Choroid plexus epithelial cell (primary cell): ENCODE measurements around the gene LRRC49.

Experiments
- DNase-seq: peaks from one replicate; pipeline ENCODE4 v3.0.0-alpha.2; 2010; ENCODE audit warnings: low read depth
- H3K4me3 ChIP-seq: 2 replicates; pipeline ENCODE4 v1.5.1; 2011; ENCODE audit warnings: low read depth, mild to moderate bottlenecking, control low read depth, low read length, moderate library complexity
- TF ChIP-seq, protein P1 (sequence below): conservative IDR thresholded peaks from 2 replicates; pipeline ENCODE4 v1.5.1; 2011; ENCODE audit warnings: low read depth, mild to moderate bottlenecking, control low read depth, inconsistent platforms, low read length, moderate library complexity

The LRRC49 gene

DNA sequence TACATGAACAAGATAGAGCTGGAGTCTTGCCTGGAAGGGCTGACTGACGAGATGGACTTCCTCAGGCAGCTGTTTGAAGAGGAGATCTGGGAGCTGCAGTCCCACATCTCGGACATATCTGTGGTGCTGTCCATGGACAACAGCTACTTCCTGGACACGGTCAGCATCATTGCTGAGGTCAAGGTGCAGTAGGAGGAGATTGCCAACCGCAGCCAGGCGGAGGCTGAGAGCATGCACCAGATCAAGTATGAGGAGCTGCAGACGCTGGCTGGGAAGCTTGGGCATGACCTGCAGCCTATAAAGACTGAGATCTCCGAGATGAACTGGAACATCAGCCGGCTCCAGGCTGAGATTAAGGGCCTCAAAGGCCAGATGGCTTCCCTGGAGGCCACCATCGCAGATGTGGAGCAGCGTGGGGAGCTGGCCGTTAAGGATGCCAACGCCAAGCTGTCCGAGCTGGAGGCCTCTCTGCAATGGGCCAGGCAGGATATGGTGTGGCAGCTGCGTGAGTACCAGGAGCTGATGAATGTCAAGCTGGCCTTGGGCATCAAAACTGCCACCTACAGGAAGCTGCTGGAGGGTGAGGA lies 33.2 kb upstream of the LRRC49 start:
- TF ChIP-seq, protein P1, sequence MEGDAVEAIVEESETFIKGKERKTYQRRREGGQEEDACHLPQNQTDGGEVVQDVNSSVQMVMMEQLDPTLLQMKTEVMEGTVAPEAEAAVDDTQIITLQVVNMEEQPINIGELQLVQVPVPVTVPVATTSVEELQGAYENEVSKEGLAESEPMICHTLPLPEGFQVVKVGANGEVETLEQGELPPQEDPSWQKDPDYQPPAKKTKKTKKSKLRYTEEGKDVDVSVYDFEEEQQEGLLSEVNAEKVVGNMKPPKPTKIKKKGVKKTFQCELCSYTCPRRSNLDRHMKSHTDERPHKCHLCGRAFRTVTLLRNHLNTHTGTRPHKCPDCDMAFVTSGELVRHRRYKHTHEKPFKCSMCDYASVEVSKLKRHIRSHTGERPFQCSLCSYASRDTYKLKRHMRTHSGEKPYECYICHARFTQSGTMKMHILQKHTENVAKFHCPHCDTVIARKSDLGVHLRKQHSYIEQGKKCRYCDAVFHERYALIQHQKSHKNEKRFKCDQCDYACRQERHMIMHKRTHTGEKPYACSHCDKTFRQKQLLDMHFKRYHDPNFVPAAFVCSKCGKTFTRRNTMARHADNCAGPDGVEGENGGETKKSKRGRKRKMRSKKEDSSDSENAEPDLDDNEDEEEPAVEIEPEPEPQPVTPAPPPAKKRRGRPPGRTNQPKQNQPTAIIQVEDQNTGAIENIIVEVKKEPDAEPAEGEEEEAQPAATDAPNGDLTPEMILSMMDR = no peak
- DNase-seq = no peak
- no peak overlapping the region for H3K4me3 ChIP-seq

DNA sequence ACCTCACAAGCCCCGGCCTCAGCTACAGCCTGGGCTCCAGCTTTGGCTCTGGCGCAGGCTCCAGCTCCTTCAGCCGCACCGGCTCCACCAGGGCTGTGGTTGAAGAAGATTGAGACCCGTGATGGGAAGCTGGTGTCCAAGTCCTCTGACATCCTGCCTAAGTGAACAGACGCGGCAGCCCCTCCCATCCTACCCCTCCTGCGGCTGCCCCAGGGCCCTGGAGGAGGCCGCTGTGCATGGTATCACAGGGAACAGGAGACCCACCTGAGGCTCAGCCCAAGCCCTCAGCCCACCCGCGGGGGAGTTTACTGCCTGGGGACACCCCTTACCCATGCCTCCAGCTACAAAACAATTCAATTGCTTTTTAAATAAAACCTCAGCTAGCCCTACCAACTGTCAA lies 32.6 kb upstream of the LRRC49 start:
- DNase-seq = no peak
- TF ChIP-seq, protein P1 = no peak

DNA sequence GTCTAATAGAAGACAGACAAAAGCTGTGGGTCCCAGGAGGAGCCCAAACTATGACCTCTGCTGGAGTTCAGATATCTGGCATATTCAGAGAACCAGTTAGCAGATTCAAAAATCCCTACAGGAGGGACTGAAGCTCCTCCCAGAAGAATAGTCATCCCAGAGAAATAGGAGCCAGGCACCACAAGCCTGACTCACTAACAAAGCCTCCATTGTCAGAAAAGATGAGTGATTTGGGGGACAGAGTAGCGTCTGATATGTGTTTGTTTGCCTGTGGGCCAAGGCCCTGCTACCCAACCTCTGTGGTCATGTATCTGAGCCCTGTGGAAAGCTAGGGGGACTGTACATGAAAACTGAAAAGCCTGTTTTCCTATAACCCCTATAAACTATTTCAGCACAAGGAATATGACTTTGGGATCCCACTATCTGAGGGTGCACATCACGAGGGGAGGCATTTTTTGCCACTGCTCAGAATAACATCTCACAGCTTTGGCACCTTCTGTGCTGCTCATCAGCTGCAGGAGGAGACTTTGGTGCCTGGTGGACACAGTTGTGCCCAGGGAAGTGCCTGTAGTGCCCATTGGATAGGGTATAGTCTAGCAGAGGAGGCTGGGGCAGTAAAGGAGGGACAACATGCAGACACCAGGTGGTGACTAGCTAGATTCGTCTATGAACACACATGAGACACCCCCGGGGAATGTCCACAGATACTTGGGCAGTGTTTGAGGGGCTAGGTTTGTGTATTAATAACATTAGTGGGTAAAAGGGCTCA lies 29.0 kb upstream of the LRRC49 start:
- TF ChIP-seq, protein P1 = no peak
- no peak overlapping the region for H3K4me3 ChIP-seq
- peak; percentile 90 for DNase-seq

More for the DNA sequence above, 32.6 kb upstream of the LRRC49 start:
- no peak overlapping the region for H3K4me3 ChIP-seq

DNA sequence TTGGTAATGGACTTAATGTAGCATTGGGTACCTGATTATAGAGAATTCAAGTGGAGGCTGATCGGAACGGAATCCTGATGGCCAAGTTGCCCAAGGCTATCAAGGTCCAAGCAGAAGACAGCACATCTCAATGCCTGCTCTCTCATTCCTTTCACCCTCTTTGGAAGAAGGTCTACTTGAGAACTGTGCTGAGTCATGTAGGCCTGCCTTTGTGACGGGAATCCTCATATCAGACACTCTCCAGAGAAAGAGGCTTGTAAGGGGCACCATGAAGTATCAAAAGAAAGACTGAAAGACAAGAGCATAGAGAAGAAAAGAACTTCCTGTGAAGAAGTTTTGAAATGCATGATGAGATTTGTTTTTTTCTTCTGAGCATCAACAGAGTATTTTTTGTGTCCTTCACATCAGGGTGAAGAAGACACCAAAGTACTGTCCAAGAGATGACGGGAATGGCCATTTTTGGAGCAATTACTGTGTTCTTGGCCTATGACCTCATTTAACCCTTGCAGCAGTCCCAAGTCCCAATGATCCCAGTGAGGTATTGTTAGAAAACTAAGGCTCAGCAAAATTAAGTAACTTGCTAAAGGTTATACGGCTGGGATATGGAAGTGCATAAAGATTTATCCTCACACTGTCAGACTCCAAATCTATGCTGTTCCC lies 25.5 kb upstream of the LRRC49 start:
- TF ChIP-seq, protein P1 = no peak

DNA sequence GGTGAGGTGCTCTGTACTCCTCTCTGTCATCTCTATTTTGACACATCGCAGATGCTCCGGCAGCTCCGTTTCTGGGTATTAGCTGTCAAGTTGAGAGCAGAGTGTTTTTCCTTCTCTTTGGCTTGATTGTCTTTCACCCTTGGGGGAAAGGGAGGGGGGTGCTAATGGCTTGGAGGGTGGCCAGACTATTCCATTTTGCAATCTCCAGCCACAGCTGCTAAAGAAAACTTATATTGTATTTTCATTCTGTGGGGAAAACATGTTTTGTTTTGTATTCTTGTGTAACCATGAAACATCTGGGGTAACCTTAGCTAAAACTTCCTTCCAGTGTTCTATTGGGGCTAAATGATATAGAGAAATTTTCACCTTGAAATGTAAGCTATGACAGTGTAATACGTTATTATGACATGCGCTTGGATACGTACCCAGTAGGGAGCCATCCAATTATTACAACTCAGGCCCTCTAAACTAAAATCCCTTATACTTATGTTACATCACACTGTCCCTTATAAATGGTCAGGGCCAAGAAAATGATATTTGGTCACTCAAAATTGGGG lies 24.6 kb upstream of the LRRC49 start:
- DNase-seq = peak; percentile 90
- TF ChIP-seq, protein P1 = no peak
- no peak overlapping the region for H3K4me3 ChIP-seq

More for the DNA sequence above, 25.5 kb upstream of the LRRC49 start:
- H3K4me3 ChIP-seq = no peak overlapping the region
- DNase-seq = peak; percentile 45

DNA sequence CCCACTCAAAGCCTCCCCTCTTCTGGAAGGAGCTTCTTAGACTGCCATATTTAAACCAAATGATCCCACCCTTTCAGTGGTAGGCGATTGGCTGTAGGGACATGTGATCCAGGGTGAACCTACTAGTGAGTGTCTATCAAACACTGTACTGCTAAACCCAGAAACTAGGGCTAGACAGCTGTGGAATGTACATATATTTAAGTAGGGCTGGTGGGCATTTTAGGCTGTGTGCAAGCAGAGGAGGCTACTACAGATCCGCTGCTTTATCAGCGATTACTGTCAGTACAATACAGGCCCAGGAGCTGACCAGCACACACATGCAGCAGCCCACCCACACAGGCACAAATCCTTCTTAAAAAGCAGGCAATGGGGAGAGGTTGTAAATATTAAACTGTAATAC lies 23.3 kb upstream of the LRRC49 start:
- TF ChIP-seq, protein P1 = no peak
- no peak overlapping the region for H3K4me3 ChIP-seq
- DNase-seq = no peak
